GM19043 (cell line): ENCODE measurements around the gene MEIKIN.
"Not testable (repeated sequence)": the region's sequence is repeated elsewhere in the genome, so short reads cannot be mapped to it uniquely, and the experiment has no call there.

Source experiments
- ATAC-seq: cut with Tn5 transposase; IDR thresholded peaks from one replicate; pipeline ENCODE4 v1.9.1; 2021; ENCODE audit warnings: low read depth; ENCODE audit not compliant: unreplicated experiment

Gene MEIKIN

DNA sequence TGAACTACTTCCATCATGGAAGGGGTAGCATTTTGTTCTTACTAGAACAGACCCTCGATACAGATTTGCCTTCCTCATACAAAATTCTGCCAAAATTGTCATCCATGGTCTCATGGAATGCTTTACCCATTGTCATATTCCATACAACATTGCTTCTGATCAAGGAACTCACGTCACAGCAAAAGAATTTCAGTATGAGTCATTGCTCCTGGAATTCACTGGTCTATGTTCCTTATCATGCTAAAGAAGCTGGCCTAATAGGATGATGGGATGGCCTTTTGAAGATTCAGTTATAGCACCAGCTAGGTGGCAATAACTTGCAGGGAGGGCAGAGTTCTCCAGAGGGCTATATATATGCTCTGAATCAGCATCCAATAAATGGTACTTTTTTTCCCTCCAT is 130.5 kb downstream of the MEIKIN start:
- ATAC-seq: no peak

DNA sequence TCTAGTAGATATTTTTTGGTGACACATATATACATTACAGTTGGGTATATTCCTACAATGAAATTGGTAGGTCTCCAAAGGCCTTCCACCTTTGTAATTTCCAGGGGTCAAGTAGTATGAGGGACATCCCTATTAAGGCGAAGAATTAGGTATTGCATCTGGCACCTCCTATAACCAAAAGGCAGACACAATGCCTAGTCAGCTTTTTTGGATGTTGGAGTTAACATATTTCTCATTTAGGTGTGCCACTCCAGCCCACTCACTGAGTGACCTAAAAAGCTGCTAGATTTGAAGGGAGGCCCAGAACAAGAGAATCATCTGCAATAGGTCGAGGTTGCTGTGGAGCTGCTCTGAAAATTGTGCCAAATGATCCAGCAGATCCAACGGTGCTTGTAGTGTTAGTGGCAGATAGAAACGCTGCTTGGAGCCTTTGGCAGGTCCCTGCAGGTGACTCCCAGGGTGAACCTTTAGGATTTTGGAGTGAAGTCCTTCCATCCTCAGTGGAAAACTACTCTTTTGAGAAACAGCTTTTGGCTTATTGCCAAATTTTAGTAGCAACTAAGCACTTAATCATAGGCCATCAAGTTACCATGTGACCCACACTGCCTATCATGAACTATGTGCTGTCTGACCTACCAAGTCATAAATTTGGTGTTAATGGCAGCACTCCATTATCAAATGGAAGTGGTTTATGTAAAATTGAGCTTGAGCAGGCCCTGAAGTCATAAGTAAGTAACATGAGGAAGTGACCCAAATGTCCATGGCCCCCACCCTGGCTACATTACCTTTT is 132.9 kb downstream of the MEIKIN start:
- no peak for ATAC-seq

- ATAC-seq: peak; percentile 54
These were observed 134.8 kb downstream of the MEIKIN start for GRCh38 chr5:131810510-131811249.

- ATAC-seq: peak; percentile 94
These were observed 148.4 kb downstream of the MEIKIN start, which contains the start of gene FNIP1 for GRCh38 chr5:131796793-131797693. TSS of gene FNIP1 (minus strand) at chr5:131797017. CDS start at chr5:131796921, 96 bp downstream.

GRCh38 chr5:131795879-131796792 is 149.3 kb downstream of the MEIKIN start:
- ATAC-seq: peak; percentile 16

DNA sequence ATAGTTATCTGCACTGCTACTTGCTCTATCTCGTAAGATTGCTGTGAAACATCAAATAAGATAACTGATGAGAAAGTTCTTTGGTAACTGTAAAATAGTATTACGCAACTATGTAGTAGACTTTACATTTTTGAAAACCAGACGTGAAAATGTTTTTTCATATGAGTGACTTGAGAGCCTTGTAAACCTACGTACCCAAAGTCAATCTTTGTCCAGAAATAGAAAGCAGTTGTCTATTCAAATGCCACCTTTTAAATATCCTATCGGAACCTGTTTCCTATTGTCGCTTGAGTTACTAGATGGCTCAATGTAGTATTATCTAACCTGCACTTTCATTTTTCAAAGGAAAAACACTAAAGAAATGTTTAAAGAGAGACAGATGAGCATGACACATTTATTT is 150.2 kb downstream of the MEIKIN start:
- ATAC-seq: no peak

DNA sequence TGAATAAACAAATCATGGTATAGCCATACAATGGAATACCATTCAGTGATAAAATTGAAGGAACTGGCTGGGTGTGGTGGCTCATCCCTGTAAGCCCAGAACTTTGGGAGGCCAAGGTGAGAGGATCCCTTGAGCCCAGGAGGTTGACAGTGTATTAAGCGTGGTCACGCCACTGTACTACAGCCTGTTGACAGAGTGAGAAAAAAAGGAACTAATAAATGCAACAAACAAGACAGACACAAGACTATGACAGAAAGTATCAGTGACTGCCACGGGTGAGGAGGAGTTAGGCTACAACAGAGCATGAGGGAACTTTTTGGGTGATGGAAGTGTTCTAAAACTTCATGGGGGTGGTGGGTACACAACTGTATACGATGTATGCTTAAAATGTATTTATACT is 150.9 kb downstream of the MEIKIN start:
- ATAC-seq: no peak

DNA sequence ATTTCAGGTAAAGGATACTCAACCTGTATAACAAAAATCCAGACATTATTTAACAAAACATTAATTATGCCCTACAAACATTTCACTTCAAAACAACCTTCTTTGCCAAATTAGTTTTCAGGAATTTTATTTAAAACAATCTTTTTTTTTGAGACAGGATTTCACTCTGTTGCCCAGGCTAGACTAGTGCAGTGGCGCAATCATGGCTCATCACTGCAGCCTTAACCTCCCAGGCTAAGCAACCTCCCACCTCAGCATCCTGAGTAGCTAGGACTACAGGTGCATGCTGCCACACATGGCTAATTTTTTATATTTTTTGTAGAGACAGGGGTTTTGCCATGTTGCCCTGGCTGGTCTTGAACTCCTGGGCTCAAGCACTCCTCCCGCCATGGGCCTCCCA is 152.6 kb downstream of the MEIKIN start:
- ATAC-seq: no peak

DNA sequence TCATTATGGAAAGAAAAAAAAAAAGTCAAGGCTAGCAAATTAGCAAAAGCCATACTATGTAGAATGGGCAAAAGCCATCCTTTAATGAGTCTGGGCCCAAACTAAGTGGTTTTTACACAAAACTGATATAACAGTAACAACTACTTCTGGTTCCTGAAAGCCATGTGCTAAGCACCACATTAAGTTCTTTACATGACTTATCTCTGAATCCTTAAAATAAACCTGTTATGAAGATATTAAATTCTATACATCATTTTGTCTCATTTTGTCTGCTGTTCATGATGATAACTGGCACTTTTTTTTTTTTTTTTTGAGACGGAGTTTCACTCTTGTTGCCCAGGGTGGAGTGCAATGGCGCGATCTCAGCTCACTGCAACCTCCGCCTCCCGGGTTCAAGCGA is 153.6 kb downstream of the MEIKIN start:
- ATAC-seq: no peak

DNA sequence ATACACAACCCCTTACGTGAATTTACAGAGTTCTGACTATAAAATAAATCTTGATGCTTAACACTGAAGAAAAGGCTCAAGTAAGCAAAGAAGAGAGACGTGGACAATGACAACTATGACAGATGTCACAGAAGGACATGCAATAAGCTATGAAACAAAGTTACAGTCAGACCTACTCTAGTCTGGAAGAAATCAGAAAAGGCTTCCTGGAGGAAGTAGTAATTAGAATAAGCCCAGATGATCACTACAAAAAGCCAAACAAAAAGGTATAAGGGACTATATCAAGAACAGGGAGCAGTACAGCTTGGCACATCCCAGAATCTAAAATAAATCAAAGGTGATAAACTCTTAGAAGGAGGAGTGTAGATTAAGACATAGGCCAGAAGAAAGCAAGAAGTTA is 154.9 kb downstream of the MEIKIN start:
- ATAC-seq: no peak

DNA sequence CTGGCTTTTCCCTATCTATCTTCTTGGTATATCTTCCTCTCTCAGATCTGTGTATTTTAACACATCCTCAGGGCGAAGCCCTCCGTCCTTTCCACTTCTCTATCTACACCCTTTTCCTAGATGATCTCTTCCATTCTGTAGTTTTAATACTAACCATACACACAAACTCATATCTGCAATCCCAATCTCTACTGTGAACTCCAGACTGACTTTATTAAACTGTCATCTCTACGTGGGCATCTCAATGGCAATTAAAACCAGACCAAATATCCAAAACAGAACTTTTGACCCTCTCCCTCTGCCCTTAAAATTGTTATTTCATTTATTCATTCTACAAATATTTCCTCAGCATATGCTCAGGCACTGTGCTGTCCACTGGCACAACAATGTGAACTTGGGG is 155.7 kb downstream of the MEIKIN start:
- no peak for ATAC-seq

DNA sequence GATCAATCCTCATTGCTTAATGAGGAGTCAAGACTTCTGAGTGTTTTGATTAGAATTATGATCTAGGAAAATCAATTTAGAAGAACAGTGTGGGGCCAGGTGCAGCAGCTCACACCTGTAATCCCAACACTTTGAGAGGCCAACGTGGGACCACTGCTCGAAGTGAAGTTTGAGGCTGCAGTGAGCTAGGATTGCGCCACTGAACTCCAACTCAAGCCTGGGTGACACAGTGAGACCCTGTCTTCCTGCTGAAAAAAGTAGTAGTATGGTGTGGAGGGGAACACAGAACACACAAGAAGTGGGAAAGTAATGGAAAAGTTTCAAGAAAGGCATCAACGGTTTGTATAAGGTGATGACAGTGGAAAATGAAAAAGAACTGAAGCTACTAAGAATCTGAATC is 157.7 kb downstream of the MEIKIN start:
- no peak for ATAC-seq

DNA sequence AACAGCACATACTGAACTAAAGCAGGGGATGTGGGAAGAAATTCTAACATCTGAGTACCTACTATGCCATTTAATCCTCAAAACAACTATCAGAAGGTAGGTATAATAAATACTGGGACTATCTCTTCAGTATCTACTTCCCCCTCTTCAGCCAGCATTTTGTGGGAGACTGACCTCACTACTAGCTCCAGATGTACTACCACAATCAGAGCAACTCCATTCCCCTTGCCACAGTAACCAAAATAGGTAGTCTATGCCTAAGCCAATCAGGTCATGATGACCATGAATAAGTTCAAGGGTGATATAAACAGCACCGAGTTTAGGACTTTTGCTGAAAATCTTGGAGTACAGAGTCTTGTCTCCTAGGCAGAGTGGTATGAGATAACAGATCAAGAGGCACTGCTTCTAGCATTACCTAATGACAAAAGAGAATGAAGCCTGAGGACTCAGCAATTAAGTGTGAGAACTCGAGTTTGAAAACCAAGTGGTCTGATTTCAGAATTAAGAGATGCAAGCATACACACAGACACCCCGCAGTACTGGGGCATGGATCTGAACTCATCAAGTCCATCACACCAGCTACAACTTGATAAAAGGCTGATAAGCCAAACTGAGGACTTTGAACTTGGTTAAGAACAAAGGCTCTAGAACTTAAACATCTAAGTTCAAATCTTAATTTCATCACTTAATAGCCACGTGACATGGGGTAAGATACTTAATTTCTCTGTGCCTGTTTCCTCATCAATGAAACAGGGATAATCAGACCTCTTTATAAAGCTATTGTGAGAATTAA is 158.4 kb downstream of the MEIKIN start:
- ATAC-seq: no peak

DNA sequence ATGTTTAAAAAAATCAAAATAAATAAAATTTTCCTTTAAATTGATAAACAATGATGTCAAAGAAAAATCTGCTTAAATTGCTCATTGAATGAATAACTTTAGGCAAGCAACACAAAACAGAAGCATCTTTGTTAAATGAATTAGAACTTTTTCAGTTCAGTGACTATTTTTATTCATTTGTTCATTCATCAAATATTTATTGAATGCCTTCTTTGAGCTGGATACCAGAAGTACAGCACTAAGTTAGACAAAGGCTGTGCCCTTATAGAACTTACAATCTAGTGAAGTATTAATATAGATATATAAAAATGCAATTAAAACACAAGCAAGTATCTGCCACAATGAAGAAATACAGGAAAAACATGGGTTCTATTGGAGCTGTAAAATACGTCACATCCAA is 159.4 kb downstream of the MEIKIN start:
- no peak for ATAC-seq

DNA sequence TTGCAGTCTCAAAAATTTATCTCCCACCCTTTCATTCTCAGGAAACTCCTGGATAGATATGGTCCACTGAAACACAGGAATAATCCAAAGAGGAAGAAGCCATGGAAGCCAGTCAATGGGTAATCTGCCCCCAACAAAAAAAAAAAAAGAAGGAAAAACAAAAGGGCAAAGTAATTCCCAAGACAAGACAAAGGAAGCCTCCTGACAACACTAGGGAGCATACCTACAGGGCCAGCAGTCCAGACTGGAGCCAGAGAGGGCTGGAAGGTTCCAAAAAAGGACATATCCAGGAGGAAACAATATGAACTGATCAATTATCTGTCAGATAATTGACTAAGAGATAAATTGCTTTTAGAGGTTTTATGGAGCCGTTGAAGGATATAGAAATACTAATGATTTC is 161.6 kb downstream of the MEIKIN start:
- no peak for ATAC-seq

GRCh38 chr5:131783357-131783756 is 162.1 kb downstream of the MEIKIN start:
- no peak for ATAC-seq

DNA sequence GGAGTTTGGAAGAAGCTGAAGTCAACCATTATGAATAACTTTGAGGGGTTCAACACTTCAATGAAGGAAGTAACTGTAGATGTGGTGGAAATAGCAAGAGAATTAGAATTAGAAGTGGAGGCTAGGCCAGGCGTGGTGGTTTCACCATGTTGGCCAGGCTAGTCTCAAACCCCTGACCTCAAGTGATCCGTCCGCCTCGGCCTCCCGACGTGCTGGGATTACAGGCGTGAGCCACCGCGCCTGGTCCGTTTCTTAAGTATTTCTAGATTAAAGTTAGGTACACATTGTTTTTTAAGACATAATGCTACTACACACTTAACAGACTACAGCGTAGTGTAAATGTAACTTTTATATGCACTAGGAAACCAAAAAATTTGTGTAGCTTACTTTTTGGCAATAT is 162.7 kb downstream of the MEIKIN start:
- no peak for ATAC-seq

GRCh38 chr5:131778141-131778540 is 167.3 kb downstream of the MEIKIN start:
- not testable (repeated sequence) for ATAC-seq

GRCh38 chr5:131776450-131776849 is 169.0 kb downstream of the MEIKIN start:
- ATAC-seq: no peak
